Activated CD4-positive, alpha-beta T cell treated with anti-CD3 and anti-CD28 coated beads, Interleukin-2, amount 50 U/mL, for 1 hour (primary cell): Measurements from ENCODE around the gene ZNF681.
"Not testable (repeated sequence)": the region's sequence is repeated elsewhere in the genome, so short reads cannot be mapped to it uniquely, and the experiment has no call there.

Experiments
- DNase-seq: peaks from one replicate; pipeline ENCODE4 v3.0.0-alpha.2; 2020

Gene ZNF681

DNA sequence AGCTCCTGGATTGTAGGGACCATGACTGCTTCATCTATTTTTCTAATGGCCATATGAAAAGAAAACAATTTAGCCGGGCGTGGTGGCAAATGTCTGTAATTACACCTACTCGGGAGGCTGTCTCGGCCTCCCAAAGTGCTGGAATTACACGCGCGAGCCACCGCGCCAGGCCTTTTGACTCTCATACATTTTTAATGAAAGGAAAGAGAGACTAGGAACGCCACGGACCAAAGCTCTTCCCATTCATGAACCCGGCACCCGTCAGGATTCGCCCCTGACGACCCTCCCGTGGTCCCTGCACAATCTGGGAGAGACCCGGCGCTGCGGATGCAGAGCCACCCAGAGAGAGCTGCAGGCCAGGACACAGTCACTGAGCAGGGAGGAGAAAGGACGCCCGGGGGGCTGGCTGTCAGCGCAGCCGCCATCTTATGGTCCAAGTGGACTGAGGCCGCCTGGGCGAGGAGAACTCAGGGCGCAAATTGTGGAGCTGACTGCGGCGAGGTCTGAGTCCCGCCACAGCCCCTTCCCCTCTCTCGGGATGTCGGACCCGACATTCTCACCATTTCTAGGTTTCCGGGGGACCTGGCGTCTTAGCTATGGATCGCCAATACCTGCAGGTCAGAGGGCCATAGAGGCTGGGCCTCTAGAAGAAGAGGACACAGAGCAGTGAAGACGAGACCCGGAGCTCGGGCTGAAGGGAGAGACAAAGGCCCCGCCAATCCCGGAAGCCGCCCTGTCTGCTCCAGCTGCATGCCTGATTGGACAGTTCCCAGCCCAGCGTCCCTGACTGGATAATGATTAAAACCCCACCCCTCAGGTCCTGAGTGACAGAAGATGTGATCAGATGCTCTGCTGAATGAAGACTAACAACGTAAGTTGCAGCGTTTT, at the start of gene ZNF681:
Gene ZNF681, minus strand, starts transcription at position 705 of the 888 bp plus-strand sequence. Its CDS starts 142 bp downstream, at position 563.
- peak; percentile 82 for DNase-seq

DNA sequence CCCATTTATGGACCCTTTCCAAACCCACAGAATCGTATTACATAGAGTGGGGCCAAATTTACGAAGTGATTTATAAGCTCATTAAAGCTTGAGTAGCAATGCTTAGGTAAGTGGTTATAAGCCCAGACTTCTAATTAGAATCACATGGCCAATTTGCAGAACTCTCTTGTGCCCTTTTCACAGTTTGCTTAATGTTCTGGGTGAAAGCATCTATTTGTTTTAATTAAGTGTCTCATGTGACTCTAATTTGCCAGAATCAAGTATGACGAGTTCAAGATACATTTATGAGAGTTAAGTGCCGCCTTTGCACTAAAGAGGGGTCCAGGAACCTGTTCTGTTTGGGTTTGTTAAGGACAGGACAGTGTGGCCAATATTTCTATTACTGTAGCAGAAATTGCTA, 46.0 kb upstream of the ZNF681 start:
- no peak for DNase-seq

DNA sequence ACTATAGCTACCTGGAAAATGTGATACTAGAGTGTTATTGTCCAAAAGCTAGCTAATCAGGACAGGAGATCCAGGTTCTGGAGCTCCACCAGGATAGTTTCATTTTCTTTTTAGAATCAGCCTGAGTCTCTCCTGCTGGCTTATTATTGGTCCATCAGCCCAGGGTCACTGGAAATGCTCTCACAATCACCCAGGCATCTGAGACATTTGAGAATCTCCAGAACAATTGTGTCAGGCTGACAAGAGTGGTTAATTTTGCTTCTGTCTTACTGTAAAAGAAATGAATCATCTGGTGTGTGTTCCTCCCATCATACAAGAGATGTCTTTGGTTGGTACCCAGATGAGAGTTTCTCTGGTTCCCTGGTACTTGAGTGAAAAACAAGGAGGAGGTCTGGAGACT, 43.6 kb upstream of the ZNF681 start:
- no peak for DNase-seq

DNA sequence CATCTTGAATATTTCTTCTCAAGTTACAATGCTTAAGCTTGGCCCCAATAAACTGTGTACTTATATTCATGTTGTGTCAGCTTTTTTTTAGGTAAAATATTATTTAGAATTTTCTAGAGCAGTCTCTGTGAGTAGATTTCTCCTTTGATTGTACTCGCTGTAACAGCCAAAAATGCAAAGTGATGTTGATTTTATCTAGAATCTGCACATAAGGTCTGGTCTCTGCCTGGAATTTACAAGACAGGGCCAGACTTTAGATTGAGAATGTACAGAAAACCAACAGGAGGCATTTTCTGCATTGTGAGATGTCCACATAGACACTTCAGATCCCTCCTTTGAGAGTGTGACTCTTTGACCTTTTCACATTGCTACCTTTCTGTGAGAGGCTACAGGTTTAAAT, 43.1 kb upstream of the ZNF681 start:
- no peak for DNase-seq

DNA sequence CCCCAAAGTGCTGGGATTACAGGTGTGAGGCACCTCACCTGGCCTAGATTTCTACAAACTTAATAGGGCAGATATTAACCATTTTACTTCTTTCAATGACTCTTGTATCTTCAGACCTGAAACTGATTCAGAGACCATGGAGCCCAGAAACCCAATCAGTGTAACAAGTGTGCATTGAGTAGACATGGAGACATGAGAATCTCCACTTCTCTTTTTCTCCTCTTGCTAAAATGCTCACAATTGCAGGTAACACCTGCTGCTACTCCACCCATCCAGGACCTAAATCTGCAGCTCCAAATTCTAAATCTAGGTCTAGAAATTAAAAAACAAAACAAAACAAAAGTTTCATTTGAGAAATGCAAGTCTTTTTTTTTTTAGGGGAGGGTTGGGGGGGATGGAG, 42.2 kb upstream of the ZNF681 start:
- DNase-seq, result no peak

DNA sequence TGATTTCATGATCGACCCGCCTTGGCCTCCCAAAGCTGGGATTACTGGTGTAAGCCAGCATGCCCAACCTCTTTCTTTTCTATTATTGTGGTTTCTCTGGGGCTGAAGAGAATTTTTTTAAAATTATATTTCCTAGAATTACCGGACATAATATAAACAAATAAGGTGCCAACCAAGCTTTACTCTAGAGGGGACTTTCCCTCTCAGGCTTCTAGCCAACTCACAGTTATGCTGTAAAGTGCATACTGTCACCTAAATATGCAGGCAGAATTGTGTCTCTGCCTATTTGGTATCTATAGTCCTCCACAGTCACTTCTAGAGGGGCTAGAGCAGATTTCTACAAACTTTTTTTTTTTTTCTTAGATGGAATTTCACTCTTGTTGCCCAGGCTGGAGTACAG, 41.6 kb upstream of the ZNF681 start:
- DNase-seq, result no peak

DNA sequence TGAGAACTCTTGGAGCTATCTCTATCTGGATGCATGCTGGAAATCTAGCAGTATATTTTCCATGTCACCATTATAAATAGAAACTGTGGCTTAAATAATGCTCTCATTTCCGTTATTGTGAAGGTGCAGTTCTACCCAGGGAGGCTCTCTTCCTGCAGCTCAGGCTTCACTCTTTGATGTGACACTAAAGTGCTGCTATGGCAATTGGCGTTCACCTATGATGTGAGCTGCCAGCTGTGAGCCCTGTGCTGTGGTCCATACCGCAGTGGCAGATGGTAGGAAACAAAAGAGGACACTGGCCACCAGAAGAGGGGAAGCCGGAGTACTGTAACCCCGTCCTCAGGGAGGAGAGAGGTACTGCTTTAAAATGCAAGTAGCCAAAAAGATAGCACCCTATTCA, 40.6 kb upstream of the ZNF681 start:
- DNase-seq, result peak; percentile 28

DNA sequence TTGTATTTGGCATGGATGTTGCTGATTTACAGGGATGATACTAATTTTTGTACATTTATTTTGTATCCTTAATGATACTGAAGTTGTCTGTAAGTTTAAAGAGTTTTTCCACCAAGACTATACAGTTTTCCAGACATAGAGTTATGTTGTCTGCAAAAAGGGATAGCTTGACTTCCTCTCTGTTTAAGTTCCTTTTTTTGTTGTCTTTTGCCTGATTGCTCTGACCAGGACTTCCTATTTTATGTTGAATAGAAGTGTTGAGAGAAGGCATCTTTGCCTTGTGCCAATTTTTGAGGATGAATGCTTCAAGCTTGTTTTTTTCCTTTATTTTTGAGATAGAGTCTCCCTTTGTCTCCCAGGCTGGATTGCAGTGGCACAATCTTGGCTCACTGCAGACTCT, 36.8 kb upstream of the ZNF681 start:
- no peak for DNase-seq

DNA sequence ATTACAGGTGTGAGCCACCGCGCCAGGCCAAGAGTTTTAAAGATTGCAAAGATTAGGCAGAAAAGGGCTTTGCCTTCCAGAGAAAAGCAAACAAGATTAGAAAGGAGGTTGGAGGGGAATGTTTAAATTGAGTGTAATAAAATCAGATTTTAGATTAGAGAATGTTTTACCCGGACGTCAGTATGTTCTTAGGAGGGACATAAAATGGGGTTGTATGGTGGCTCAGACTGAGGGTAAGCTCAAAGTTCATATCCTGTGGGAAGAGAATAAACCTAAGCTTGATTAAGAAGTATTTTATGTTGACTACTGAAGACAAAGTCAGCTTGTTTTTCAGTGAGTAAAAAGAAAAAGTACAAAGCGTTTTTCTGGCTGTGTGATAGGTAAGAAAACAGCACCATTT, 34.1 kb upstream of the ZNF681 start:
- no peak for DNase-seq

DNA sequence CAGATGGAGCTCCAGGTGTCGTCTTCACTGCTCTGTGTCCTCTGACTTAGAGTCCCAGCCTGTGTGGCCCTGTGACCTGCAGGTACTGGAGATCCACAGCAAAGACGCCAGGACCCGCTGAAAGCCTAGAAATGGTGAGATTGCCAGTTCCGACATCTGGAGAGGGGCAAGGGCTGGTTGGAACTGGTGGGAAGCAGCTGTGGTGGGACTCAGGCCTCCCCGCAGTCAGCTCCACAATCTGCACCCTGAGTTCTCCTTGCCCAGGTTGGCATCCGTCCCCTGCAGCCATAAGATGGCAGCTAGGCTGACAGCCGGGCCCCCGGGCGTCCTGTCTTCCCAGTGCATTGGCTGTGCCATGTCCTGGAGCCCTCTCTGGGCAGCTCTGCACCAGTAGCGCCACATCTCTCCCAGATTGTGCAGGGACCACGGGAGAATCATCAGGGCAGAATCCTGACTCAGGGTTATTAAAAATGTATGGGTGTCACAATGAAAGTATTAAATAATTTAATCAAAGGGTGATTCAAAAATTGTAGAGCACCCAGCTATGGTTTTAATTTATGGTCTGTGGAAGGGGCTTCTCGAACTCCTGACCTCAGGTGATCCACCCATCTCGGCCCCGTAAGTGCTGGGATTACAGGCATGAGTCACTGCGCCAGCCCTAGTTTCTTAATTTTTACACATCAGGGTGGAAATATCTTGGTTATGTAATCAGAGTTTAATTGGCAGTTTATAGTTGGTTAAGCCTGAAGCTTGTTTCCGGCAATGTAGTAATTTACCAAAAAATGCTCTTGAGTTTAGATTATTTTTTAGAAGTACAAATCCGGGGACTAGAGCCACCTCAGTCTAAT, 32.2 kb upstream of the ZNF681 start:
- no peak for DNase-seq

DNA sequence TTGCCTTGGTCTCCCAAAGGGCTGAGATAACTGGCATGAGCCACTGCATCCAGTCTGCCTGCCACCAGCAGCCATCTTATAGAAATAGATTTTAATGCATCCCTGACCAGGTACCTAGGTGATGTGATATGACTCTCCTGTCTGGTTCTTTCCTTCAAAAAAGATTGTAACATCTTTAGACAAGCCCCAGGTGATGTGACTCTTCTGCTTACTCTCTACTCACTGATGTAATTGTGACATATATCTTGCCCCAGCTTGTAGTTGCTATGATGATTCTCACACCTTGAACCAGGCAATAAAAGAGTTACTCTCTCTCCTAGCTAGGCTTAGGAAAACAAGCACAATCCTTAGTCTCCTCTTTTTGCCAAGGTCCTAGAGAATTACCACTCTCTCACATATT, 30.6 kb upstream of the ZNF681 start:
- no peak for DNase-seq

DNA sequence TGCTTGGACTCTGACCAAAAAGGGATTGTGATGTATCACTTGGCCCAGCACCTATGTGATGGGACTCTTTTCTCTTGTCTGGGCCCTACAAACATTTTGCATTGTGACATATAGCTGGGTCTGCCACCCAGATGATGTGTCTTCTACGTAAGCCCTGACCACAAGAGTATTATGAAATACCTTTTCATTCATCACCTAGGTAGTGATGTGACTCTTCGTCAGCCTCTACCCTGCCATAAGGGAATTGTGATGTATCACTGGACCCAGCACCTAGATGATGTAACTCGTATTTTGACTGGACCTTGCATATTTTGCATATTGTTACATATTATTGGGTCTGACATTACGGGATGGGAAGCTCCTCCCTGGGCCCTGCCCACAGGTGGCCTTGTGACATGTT, 29.7 kb upstream of the ZNF681 start:
- no peak for DNase-seq

DNA sequence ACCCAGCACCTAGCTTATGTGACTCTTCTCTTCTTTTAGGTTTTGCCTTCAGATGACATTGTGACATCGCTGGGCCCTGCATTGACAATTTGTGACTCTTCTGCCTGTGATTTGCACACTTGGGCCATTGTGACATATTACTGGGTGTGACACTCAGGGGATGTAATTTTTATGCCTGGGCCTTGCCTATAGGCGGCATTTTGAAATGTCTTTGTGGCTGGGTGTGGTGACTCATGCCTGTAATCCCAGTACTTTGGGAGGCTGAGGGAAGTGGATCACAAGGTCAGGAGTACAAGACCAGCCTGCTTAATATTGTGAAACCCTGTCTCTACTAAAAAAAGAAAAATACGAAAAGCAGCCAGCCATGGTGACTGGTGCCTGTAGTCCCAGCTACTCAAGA, 28.4 kb upstream of the ZNF681 start:
- DNase-seq, result no peak

DNA sequence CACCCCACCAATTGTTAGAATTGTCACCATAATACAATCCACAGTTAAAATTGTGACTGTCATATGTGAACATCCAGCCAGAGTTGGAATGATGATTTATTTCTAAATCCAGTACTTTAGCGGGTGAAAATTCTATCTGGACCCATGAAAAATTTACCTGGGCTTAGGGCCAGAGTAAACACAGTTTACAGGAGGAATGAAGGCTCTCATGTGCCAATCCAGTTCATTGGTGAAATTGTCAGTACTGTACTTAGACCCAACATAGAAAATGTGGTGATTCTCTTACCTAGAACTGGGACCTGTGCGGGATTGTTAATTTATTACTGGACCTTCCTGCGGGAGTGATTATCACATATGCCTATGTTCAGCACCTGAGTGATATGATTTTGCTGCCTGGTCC, 27.3 kb upstream of the ZNF681 start:
- no peak for DNase-seq

DNA sequence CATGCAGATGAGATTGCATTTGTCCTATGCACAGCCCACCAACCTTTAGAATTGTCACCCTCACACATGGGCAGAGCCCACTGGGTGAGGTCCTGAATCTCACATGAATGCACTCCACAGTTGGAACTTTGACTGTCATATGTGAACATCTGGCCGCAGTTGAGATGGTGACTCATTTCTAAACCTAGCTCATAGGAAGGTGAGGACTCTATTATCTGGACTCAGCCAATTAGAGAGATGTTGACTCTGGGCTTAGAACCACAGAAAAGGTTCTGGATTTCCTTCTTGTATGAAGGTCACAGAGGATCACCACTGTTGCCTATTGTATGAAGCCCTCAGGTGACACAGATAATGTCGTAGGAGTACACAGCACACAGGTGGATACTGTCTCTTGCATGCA, 25.6 kb upstream of the ZNF681 start:
- no peak for DNase-seq

DNA sequence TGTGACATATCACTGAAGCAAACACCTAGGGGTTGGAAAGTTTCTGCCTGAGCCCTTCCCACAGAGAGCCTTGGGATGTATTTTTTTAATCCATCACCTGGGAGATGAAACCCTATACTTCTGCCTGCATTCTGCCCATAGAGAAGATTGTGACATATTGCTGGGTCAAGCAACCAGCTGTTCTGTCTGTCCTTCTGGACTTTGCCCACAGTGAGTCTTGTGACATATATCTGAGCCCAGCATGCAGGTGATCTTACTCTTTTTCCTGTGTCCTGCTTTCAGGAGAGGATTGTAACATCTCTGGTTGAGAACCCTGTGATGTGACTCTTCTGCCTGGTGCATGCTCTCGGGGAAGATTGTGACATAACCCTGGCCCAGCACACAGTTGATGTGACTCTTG, 24.9 kb upstream of the ZNF681 start:
- no peak for DNase-seq

DNA sequence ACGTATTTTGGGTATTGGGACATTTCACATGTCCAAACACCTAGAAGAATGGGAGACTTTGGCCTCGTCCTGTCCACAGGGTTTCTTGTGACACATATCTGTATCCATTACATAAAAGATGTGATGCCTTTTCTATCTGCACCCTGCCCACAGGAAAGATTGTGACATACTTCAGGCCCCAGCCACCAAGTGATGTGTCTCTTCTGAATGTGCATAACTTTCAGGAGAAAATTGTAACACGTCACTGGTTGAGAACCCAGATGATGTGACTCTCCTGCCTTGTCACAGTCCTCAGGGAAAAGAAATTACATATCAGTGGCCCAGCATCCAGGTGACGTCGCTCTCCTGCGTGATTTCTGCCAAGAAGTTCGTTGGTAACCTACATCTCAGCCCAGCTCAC, 21.0 kb upstream of the ZNF681 start:
- no peak for DNase-seq

DNA sequence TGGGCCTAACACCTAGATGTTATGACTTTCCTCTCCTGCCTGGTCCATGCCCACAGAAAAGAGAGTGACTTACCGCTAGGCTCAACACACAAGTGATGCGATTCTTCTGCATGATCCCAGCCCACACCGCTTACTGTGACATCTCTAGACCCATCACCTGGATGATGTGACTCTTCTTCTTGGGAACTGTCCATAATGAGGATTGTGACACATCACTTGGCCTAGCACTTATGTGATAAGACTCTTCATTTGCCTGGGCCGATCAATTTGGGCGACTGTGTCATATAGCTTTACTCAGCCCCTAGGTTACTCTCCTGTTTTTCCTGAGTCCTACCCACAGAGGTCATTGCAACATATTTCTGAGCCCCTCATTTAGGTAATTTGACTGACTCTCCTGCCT, 19.9 kb upstream of the ZNF681 start:
- DNase-seq, result no peak

DNA sequence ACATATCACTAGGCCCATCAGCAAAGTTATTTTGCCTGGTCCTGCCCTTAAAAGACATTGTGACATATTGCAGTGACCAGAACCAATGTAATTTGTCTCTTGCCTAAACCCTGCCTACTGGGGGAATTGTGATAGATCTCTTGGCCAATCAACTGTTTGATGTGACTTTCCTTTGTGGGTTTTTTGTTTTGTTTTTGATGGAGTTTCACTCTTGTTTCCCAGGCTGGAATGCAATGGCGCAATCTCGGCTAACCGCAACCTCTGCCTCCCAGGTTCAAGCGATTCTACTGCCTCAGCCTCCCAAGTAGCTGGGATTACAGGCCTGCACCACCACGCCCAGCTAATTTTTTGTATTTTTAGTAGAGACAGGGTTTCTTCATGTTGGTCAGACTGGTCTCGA, 19.3 kb upstream of the ZNF681 start:
- DNase-seq, result not testable (repeated sequence)

DNA sequence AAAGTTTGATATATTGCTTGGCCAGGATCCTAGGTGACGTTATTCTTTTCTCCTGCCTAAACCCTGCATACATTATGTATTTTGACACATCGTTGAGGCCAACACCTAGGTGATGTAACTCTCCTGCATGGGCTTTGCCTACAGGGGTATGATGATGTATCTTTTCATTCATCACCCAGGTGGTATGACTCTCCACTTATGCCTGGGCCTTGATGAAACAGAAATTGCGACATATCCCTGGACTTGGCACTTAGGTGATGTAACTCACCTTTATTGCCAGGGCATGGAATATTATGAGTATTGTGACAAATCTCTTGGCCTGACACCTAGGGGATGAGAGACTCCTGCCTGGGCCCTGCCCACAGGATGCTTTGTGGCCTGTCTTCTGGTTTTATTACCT, 18.5 kb upstream of the ZNF681 start:
- no peak for DNase-seq

DNA sequence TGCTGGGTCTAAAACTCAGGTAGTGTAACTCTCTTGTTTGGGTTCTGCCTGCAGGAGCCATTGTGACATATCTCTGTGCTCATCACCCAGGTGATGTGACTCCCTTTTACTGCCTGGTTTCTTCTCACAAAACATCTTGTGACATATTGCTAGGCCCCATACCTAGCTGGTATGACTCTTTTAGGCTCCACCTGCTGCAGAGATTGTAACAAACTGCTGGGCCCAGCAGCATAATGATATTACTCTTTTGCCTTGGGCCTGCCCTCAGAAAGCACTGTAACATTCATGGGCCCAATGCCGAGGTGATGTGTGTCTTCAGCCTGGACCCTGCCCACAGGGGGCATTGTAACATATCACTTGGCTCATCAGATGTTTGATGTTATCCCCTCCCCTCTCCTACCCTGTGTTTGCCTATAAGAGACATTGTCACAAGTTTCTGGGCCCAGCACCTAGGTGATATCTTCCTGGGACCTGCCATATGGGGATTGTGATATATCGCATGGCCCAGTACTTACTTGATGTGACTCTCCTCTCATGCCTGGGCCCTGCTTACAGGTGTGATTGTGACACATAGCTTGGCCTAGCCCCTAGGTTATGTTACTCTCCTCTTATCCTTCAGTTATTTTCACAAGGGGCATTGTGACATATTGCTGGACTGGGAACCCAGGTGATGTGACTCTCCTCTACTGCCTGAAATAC, 18.0 kb upstream of the ZNF681 start:
- no peak for DNase-seq

DNA sequence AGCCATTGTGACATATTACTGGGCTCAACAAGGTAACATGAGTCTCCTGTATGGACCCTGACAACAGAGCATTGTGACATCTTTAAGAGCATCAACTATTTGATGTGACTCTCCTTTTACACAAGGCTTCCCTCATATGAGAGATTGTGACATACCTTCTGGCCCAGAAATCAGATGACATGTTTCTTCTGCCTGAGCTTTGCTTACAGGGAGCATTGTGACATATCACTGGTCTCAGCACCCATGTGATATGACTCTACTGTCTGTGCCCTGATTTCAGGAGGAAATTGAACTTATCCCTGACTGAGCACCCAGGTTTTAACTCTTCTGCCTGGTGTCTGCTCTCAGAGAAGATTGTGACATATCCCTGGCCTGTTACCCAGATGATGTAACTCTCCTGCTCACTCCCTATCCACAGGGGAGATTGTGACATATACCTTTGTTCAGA, 15.9 kb upstream of the ZNF681 start:
- no peak for DNase-seq

DNA sequence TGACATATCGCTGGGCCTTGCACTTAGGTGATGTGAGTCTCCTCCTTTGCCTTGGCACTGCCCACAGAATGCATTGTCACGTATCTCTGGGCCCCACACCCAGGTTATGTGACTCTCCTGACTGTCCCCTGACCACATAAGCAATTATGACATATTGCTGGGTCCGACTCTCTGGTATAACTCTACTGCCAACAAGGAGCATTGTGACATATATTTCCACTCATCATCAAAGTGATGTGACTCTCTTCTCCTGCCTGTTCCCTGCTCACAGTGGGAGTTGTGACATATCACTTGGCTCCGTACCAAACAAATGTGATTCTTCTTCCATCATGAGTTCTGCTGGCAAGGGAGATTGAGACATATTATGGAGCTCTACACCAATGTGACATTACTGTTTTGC, 15.4 kb upstream of the ZNF681 start:
- DNase-seq, result no peak

DNA sequence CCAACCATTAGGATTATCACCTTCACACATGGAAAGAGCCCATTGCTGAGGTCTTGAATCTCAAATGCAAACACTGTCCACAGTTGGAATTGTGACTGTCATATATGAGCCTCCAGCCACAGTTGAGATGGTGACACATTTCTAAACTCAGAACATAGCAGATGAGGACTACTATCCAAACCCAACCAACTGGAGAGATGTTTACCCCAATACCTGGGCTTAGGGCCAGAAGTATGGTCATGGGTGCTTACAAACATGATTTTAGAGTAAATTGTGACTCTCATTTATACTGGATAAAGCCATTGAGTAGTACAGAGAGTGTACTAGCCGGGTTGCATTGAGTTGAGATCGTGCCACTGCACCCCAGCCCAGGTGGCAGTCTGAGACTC, 14.0 kb upstream of the ZNF681 start:
- no peak for DNase-seq
